ENCODE data around the gene PDE6G. TPM values are rescaled to one million over a fixed set of nuclear protein-coding genes. Genes with fewer than 3 reads are reported as not detected.

Gene PDE6G
- total and polyA plus RNA-seq, 11 donors = 0.67 to 2.3 (median 1.1) TPM; not detected in 7

GRCh38 chr17:81665205-81666091 lies 9.1 kb upstream of the PDE6G start:
- WGBS, 4 donors = 46 to 67% (median 61%) methylated on average over 14 to 30 of the region's 30 CpGs
- peak overlapping the region in 11 of 12 donors; percentile 78 to 95 (median 88) for H3K27ac ChIP-seq
- peak overlapping the region; percentile 77 to 100 (median 94) for H3K4me3 ChIP-seq
- ATAC-seq (peak in 2 of 4 donors; percentile 3 to 25), DNase-seq (peak in 1 of 5 donors; percentile 43)
- TF ChIP-seq POLR2A (IDR thresholded peaks at IDR 0.05) = no peak
- TF ChIP-seq, protein P1, sequence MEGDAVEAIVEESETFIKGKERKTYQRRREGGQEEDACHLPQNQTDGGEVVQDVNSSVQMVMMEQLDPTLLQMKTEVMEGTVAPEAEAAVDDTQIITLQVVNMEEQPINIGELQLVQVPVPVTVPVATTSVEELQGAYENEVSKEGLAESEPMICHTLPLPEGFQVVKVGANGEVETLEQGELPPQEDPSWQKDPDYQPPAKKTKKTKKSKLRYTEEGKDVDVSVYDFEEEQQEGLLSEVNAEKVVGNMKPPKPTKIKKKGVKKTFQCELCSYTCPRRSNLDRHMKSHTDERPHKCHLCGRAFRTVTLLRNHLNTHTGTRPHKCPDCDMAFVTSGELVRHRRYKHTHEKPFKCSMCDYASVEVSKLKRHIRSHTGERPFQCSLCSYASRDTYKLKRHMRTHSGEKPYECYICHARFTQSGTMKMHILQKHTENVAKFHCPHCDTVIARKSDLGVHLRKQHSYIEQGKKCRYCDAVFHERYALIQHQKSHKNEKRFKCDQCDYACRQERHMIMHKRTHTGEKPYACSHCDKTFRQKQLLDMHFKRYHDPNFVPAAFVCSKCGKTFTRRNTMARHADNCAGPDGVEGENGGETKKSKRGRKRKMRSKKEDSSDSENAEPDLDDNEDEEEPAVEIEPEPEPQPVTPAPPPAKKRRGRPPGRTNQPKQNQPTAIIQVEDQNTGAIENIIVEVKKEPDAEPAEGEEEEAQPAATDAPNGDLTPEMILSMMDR (IDR thresholded peaks at IDR 0.05) = no peak
- H3K9me3 ChIP-seq = no peaks in the 10 kb centered on the region
- H3K27me3 ChIP-seq = no peaks in the 10 kb centered on the region
- H3K4me1 ChIP-seq = peaks cover 0 to 29% (median 16%) of the 10 kb centered on the region in 12 donors
- intact Hi-C loops (cut with DNase I) = loop anchor here in 4 of 10 donors (2.0 kb wide), 2 partner anchors 17 to 29 kb away; partner anchors contain the start of genes NPLOC4 (in 3 of the 4), TSPAN10 (in 3 of the 4) and ARL16 (in 1 of the 4)
- peaks cover 0 to 31% (median 14%) of the 10 kb centered on the region in 9 donors for H3K36me3 ChIP-seq

GRCh38 chr17:81664051-81664470 lies 7.7 kb upstream of the PDE6G start:
- TF ChIP-seq POLR2A (IDR thresholded peaks at IDR 0.05) = no peak
- TF ChIP-seq, protein P1 (IDR thresholded peaks at IDR 0.05) = no peak
- H3K36me3 ChIP-seq = peaks cover 0 to 18% (median 6%) of the 10 kb centered on the region in 9 donors
- no peaks in the 10 kb centered on the region for H3K9me3 ChIP-seq
- no peak for ATAC-seq
- intact Hi-C loops (cut with DNase I) = loop anchor here in 1 of 10 donors (2.0 kb wide), 1 partner anchor 27 kb away; the partner anchor contains the start of genes NPLOC4 and TSPAN10
- WGBS, 4 donors = 76 to 88% (median 81%) methylated on average over 7 of the region's 7 CpGs
- no peaks in the 10 kb centered on the region for H3K27me3 ChIP-seq
- H3K4me3 ChIP-seq = no peak overlapping the region
- no peak for DNase-seq
- H3K27ac ChIP-seq = no peak overlapping the region
- peaks cover 0 to 29% (median 16%) of the 10 kb centered on the region in 12 donors for H3K4me1 ChIP-seq

DNA sequence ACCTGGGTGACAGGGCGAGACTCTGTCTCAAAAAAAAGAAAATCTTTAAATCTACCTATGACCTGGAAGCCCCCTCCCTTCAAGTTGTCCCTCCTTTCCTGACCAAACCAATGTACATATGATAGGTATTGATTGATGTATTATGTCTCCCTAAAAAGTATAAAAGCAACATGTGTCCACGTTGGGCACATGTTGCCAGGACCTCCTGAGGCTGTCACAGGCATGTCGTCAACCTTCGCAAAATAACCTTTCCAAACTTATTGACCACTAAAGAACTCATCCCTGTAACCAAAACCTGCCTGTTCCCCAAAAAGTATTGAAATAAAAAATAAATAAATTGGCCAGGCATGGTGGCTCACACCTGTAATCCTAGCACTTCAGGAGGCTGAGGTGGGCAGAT lies 5.7 kb upstream of the PDE6G start:
- H3K27me3 ChIP-seq = no peaks in the 10 kb centered on the region
- 94 to 96% (median 95%) methylated on average over 4 of the region's 4 CpGs for WGBS, 4 donors
- H3K36me3 ChIP-seq = peaks cover 0 to 7% (median 3%) of the 10 kb centered on the region in 9 donors
- intact Hi-C loops (cut with DNase I) = no loop called here
- H3K9me3 ChIP-seq = no peaks in the 10 kb centered on the region
- TF ChIP-seq, protein P1 (IDR thresholded peaks at IDR 0.05) = no peak
- TF ChIP-seq POLR2A (IDR thresholded peaks at IDR 0.05) = no peak
- H3K4me1 ChIP-seq = peaks cover 0 to 18% (median 10%) of the 10 kb centered on the region in 12 donors
- no peak for DNase-seq
- no peak overlapping the region for H3K27ac ChIP-seq
- no peak overlapping the region for H3K4me3 ChIP-seq
- no peak for ATAC-seq

- no peak for TF ChIP-seq POLR2A (IDR thresholded peaks at IDR 0.05)
- TF ChIP-seq, protein P1 (IDR thresholded peaks at IDR 0.05) = no peak
- intact Hi-C loops (cut with DNase I) = no loop called here
Measured at GRCh38 chr17:81660441-81660840, 4.1 kb upstream of the PDE6G start.

More at GRCh38 chr17:81660441-81660840, 4.1 kb upstream of the PDE6G start:
- peaks cover 0 to 7% (median 3%) of the 10 kb centered on the region in 9 donors for H3K36me3 ChIP-seq
- no peak for ATAC-seq
- no peaks in the 10 kb centered on the region for H3K27me3 ChIP-seq
- H3K4me3 ChIP-seq = no peak overlapping the region
- H3K27ac ChIP-seq = no peak overlapping the region
- H3K4me1 ChIP-seq = peaks cover 0 to 21% (median 5%) of the 10 kb centered on the region in 12 donors
- WGBS, 4 donors = 88 to 96% (median 95%) methylated on average over 9 of the region's 9 CpGs
- DNase-seq = no peak
- H3K9me3 ChIP-seq = no peaks in the 10 kb centered on the region

Measured in heart left ventricle (tissue), 16 donors.